Measurements from ENCODE around the gene MBD2. TPM values are rescaled to one million over a fixed set of nuclear protein-coding genes. Genes with fewer than 3 reads are reported as not detected.
"Not testable (repeated sequence)": the region's sequence is repeated elsewhere in the genome, so short reads cannot be mapped to it uniquely, and the experiment has no call there.

Gene MBD2
- total and polyA plus RNA-seq, 2 donors (not counting 1 experiment from before 2014, with no cell fraction given): 53.0 to 134 TPM

DNA sequence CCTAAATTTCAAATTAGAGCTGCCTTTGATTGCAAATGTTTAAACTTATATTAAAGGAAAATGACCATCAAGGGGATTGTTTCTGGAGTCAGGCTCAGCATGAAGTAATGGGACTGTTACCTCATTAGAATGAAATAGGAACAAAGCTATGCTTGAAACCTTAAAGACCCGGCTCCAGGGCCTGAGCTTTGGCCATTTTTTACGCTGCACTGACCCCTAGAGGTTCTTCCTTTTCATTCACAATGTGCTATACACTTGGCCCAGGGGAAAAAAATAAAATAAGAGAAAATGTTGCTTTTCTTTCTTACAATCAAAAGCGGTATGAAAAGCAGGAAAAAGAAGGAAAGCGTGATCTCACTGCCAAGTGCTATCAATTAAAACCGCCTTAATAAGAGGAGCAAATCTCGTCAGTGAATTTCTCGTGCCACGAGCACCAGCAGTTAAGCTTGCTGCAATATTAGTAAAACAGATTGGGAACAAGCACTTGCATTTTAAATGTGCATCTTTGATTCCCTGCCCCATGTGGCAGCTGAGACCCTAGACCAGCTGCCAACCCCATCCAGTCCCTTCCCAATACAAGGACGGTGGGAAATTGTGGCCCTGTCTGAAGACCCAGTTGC is 96.6 kb downstream of the MBD2 start:
- H3K4me2 ChIP-seq (replicated peaks; ENCODE audit: low read depth, low read length, poor library complexity, severe bottlenecking): no peak overlapping the region
- WGBS (ENCODE audit: insufficient coverage): 93% methylated on average over 7 of the region's 9 CpGs
- CTCF ChIA-PET: interaction anchor here (1.2 to 1.6 kb wide), 4 partner anchors 8 to 561 kb away, joined by 6 read pairs; no protein-coding TSS in a partner anchor
- no peaks in the 10 kb centered on the region for H3K9me3 Mint-ChIP-seq (ENCODE audit: insufficient read depth)
- no peak for ATAC-seq (ENCODE audit: low read depth)
- TF ChIP-seq EZH2 (IDR thresholded peaks at IDR 0.05; ENCODE audit: borderline replicate concordance, insufficient read depth, low read depth, low read length, poor library complexity, severe bottlenecking): no peak
- TF ChIP-seq, protein P1, sequence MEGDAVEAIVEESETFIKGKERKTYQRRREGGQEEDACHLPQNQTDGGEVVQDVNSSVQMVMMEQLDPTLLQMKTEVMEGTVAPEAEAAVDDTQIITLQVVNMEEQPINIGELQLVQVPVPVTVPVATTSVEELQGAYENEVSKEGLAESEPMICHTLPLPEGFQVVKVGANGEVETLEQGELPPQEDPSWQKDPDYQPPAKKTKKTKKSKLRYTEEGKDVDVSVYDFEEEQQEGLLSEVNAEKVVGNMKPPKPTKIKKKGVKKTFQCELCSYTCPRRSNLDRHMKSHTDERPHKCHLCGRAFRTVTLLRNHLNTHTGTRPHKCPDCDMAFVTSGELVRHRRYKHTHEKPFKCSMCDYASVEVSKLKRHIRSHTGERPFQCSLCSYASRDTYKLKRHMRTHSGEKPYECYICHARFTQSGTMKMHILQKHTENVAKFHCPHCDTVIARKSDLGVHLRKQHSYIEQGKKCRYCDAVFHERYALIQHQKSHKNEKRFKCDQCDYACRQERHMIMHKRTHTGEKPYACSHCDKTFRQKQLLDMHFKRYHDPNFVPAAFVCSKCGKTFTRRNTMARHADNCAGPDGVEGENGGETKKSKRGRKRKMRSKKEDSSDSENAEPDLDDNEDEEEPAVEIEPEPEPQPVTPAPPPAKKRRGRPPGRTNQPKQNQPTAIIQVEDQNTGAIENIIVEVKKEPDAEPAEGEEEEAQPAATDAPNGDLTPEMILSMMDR (IDR thresholded peaks at IDR 0.05): peak; percentile 31
- H3K9me3 ChIP-seq (ENCODE audit: control extremely low read depth in 1 of 3, control insufficient read depth in 2 of 3, insufficient read depth in 1 of 3, low read length in 2 of 3): no peaks in the 10 kb centered on the region
- no peak overlapping the region for H3K4me3 Mint-ChIP-seq
- H3K79me2 ChIP-seq (ENCODE audit: control insufficient read depth, insufficient read depth, low read length): no peaks in the 10 kb centered on the region
- H4K20me1 ChIP-seq (ENCODE audit: control insufficient read depth, insufficient read depth, low read length, poor library complexity, severe bottlenecking): no peaks in the 10 kb centered on the region
- H3K27ac Mint-ChIP-seq: no peak overlapping the region
- H3K4me1 ChIP-seq (ENCODE audit: control insufficient read depth in 2 of 2, insufficient read depth in 2 of 2, low read length in 2 of 2): no peaks in the 10 kb centered on the region
- no peak overlapping the region for H3K4me3 ChIP-seq (ENCODE audit: control extremely low read depth in 1 of 5, extremely low read depth in 1 of 5, insufficient read depth in 1 of 5, low read depth in 2 of 5, low read length in 4 of 5)
- no peak for DNase-seq
- POLR2A ChIA-PET: no interaction called here
- no peaks in the 10 kb centered on the region for H3K36me3 ChIP-seq (replicated peaks in 1 of 2; ENCODE audit: control extremely low read depth in 1 of 2, control insufficient read depth in 1 of 2, extremely low read depth in 1 of 2, insufficient read depth in 2 of 2, low read length in 1 of 2)
- peaks cover 5% of the 10 kb centered on the region for H3K4me1 Mint-ChIP-seq
- H3K27me3 Mint-ChIP-seq: no peaks in the 10 kb centered on the region
- H2AFZ ChIP-seq (ENCODE audit: insufficient read depth, low read depth, low read length, poor library complexity, severe bottlenecking): no peak overlapping the region
- H3K27ac ChIP-seq (ENCODE audit: low read length in 2 of 2): no peak overlapping the region
- H3K27me3 ChIP-seq (replicated peaks in 1 of 4; ENCODE audit: control extremely low read depth in 1 of 4, control insufficient read depth in 3 of 4, insufficient read depth in 4 of 4, low read length in 3 of 4): no peaks in the 10 kb centered on the region
- no peak overlapping the region for H3K9ac ChIP-seq (ENCODE audit: low read length)
- intact Hi-C loops (cut with micrococcal nuclease): no loop called here

DNA sequence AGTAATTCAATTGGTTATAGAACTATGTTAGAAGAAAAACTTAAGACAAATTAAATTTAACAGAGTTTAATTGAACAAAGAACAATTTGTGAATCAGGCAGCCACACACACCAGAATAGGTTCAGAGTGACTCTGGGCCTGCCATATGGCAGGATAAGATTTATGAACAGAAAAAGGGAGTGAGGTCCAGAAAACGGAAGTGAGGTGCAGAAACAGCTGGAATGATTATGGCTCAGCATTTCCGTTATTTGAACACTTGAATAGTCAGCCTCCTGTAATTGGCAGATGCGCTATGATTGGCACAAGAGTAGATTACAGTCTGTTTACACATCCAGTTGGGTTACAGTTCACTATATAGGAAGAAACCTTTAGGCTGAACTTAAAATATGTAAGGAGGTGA is 99.0 kb downstream of the MBD2 start:
- H3K9me3 ChIP-seq (ENCODE audit: control extremely low read depth in 1 of 3, control insufficient read depth in 2 of 3, insufficient read depth in 1 of 3, low read length in 2 of 3): no peaks in the 10 kb centered on the region
- H3K79me2 ChIP-seq (ENCODE audit: control insufficient read depth, insufficient read depth, low read length): no peaks in the 10 kb centered on the region
- no peak overlapping the region for H3K4me3 ChIP-seq (ENCODE audit: control extremely low read depth in 1 of 5, extremely low read depth in 1 of 5, insufficient read depth in 1 of 5, low read depth in 2 of 5, low read length in 4 of 5)
- peaks cover 3% of the 10 kb centered on the region for H3K27me3 Mint-ChIP-seq
- H3K4me1 Mint-ChIP-seq: peaks cover 5% of the 10 kb centered on the region
- no peaks in the 10 kb centered on the region for H4K20me1 ChIP-seq (ENCODE audit: control insufficient read depth, insufficient read depth, low read length, poor library complexity, severe bottlenecking)
- H2AFZ ChIP-seq (ENCODE audit: insufficient read depth, low read depth, low read length, poor library complexity, severe bottlenecking): no peak overlapping the region
- CTCF ChIA-PET: interaction anchor here (1.8 to 2.1 kb wide), 2 partner anchors 10 to 13 kb away, joined by 4 to 7 read pairs; no protein-coding TSS in a partner anchor
- no peaks in the 10 kb centered on the region for H3K4me1 ChIP-seq (ENCODE audit: control insufficient read depth in 2 of 2, insufficient read depth in 2 of 2, low read length in 2 of 2)
- H3K36me3 ChIP-seq (replicated peaks in 1 of 2; ENCODE audit: control extremely low read depth in 1 of 2, control insufficient read depth in 1 of 2, extremely low read depth in 1 of 2, insufficient read depth in 2 of 2, low read length in 1 of 2): no peaks in the 10 kb centered on the region
- 56% methylated on average over 3 of the region's 3 CpGs for WGBS (ENCODE audit: insufficient coverage)
- intact Hi-C loops (cut with micrococcal nuclease): no loop called here
- H3K27me3 ChIP-seq (replicated peaks in 1 of 4; ENCODE audit: control extremely low read depth in 1 of 4, control insufficient read depth in 3 of 4, insufficient read depth in 4 of 4, low read length in 3 of 4): no peaks in the 10 kb centered on the region
- H3K9ac ChIP-seq (ENCODE audit: low read length): no peak overlapping the region
- POLR2A ChIA-PET: no interaction called here
- H3K27ac ChIP-seq (ENCODE audit: low read length in 2 of 2): no peak overlapping the region
- H3K4me2 ChIP-seq (replicated peaks; ENCODE audit: low read depth, low read length, poor library complexity, severe bottlenecking): no peak overlapping the region
- ATAC-seq (ENCODE audit: low read depth) (no peak), DNase-seq (no peak)
- no peak overlapping the region for H3K27ac Mint-ChIP-seq
- TF ChIP-seq EZH2 (IDR thresholded peaks at IDR 0.05; ENCODE audit: borderline replicate concordance, insufficient read depth, low read depth, low read length, poor library complexity, severe bottlenecking): no peak
- TF ChIP-seq, protein P1 (IDR thresholded peaks at IDR 0.05): no peak
- no peaks in the 10 kb centered on the region for H3K9me3 Mint-ChIP-seq (ENCODE audit: insufficient read depth)
- H3K4me3 Mint-ChIP-seq: no peak overlapping the region

DNA sequence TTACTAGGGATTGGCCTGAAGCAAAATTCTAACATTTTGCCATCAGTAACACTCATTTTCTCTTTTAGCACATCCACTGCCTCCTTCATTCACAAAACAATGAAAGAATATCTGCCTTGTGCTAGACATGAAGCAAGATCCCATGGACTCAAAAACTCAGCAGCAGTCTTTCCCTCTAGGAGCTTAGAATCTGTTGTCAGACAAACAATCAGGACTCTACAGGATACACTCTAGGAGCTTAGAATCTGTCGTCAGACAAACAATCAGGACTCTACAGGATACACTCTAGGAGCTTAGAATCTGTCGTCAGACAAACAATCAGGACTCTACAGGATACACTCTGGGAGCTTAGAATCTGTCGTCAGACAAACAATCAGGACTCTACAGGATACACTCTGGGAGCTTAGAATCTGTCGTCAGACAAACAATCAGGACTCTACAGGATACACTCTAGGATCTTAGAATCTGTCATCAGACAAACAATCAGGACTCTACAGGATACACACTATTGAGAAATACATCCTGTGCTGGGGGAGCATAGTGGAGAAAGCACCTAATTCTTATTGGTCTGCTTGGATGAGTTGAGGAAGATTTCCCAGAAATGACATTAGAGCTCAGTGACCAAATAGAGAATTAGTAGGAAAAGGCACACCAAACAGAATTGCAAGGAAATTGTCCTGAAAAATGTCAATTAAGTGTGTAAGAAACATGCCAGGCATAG is 100.6 kb downstream of the MBD2 start:
- H3K4me3 Mint-ChIP-seq; H3K4me1 ChIP-seq (ENCODE audit: control insufficient read depth in 2 of 2, insufficient read depth in 2 of 2, low read length in 2 of 2); H2AFZ ChIP-seq (ENCODE audit: insufficient read depth, low read depth, low read length, poor library complexity, severe bottlenecking); H3K79me2 ChIP-seq (ENCODE audit: control insufficient read depth, insufficient read depth, low read length); H3K36me3 ChIP-seq (replicated peaks in 1 of 2; ENCODE audit: control extremely low read depth in 1 of 2, control insufficient read depth in 1 of 2, extremely low read depth in 1 of 2, insufficient read depth in 2 of 2, low read length in 1 of 2); DNase-seq; H3K27ac Mint-ChIP-seq; H3K9ac ChIP-seq (ENCODE audit: low read length); H3K4me3 ChIP-seq (ENCODE audit: control extremely low read depth in 1 of 5, extremely low read depth in 1 of 5, insufficient read depth in 1 of 5, low read depth in 2 of 5, low read length in 4 of 5); H3K27ac ChIP-seq (ENCODE audit: low read length in 2 of 2); H3K27me3 Mint-ChIP-seq; intact Hi-C loops (cut with micrococcal nuclease); ATAC-seq (ENCODE audit: low read depth); H3K9me3 Mint-ChIP-seq (ENCODE audit: insufficient read depth); H3K9me3 ChIP-seq (ENCODE audit: control extremely low read depth in 1 of 3, control insufficient read depth in 2 of 3, insufficient read depth in 1 of 3, low read length in 2 of 3); H4K20me1 ChIP-seq (ENCODE audit: control insufficient read depth, insufficient read depth, low read length, poor library complexity, severe bottlenecking); H3K4me2 ChIP-seq (replicated peaks; ENCODE audit: low read depth, low read length, poor library complexity, severe bottlenecking); H3K4me1 Mint-ChIP-seq; H3K27me3 ChIP-seq (replicated peaks in 1 of 4; ENCODE audit: control extremely low read depth in 1 of 4, control insufficient read depth in 3 of 4, insufficient read depth in 4 of 4, low read length in 3 of 4): not testable (repeated sequence)
- CTCF ChIA-PET: interaction anchor here (1.8 to 2.1 kb wide), 2 partner anchors 9 to 12 kb away, joined by 4 to 7 read pairs; no protein-coding TSS in a partner anchor
- no CpG with 5 or more reads among the region's 4 CpGs for WGBS (ENCODE audit: insufficient coverage)
- POLR2A ChIA-PET: interaction anchor here (0.5 kb wide), 1 partner anchor 1199 kb away, joined by 3 read pairs; no protein-coding TSS in a partner anchor
